ENCODE data around the gene CRAT.
A peak's percentile ranks its signal among the peaks of the same experiment; 100 is the strongest.

The CRAT gene

DNA sequence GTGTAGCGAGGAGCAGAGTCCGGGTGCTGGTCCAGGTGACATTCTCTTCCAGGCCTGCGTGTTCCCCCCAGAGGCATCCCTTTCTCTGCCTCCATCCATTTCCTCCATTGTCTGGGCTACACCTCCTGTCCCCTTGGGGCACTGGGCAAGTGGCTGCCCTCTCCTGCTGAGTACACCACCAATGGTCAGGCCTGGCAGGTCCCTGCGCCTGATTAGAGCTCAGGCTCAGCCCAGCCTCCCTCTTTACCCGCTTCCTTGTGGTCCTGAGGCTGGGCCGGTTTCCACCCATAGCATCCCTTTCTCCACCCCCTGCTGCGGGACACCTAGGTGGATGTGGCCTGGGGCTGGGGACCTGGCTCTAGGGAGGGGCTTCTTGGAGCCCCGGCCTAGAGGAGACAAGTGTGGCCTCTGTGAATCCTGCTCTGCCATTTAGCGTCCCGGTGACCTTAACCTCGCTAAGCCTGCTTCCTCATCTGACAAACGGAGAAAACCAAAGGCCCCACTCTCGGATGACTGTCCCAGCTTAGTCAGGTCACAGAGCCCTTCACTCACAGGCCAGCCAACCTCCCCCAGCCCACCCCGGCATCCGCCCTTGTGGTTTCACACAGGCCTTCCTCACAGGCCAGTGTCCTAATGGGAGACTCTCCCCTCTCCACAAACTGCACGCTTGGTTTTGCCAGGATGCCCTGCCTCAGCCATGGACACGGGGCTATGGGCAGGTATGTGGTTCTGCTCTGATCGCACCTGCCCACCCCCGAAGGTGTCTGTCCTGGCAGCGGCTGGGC is 16.8 kb downstream of the CRAT start:
- in situ Hi-C loops (cut with HindIII; ENCODE audit: low sequenced_read_pairs): no loop called here
- TF ChIP-seq, protein P1, sequence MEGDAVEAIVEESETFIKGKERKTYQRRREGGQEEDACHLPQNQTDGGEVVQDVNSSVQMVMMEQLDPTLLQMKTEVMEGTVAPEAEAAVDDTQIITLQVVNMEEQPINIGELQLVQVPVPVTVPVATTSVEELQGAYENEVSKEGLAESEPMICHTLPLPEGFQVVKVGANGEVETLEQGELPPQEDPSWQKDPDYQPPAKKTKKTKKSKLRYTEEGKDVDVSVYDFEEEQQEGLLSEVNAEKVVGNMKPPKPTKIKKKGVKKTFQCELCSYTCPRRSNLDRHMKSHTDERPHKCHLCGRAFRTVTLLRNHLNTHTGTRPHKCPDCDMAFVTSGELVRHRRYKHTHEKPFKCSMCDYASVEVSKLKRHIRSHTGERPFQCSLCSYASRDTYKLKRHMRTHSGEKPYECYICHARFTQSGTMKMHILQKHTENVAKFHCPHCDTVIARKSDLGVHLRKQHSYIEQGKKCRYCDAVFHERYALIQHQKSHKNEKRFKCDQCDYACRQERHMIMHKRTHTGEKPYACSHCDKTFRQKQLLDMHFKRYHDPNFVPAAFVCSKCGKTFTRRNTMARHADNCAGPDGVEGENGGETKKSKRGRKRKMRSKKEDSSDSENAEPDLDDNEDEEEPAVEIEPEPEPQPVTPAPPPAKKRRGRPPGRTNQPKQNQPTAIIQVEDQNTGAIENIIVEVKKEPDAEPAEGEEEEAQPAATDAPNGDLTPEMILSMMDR (IDR thresholded peaks at IDR 0.05; ENCODE audit: low read depth, low read length): no peak
- no peak overlapping the region for H3K4me3 ChIP-seq (ENCODE audit: low read depth, low read length)
- DNase-seq (ENCODE audit: low read depth, low spot score): no peak

DNA sequence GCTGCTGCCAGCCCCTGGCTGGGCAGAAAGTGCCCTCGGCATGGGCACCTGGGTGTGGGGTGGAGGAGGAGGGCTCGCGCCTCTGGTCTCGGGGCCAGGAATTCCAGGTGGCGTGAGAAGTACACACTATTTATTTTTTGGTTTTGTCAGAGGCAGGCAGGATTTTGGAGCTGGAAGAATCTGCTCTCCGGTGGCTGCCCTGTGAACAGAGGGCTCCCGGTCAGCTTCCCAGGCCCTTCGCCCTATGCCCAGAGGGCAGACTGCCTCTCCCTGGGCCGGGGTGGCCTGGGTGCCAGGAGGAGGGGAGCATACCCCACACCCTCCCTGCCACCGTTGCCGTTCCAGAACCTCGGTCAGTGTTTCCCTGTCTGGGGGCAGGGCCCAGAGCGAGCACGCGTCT is 21.3 kb downstream of the CRAT start:
- H3K4me3 ChIP-seq (ENCODE audit: low read depth, low read length): no peak overlapping the region
- DNase-seq (ENCODE audit: low read depth, low spot score): no peak
- in situ Hi-C loops (cut with HindIII; ENCODE audit: low sequenced_read_pairs): no loop called here
- TF ChIP-seq, protein P1 (IDR thresholded peaks at IDR 0.05; ENCODE audit: low read depth, low read length): no peak

DNA sequence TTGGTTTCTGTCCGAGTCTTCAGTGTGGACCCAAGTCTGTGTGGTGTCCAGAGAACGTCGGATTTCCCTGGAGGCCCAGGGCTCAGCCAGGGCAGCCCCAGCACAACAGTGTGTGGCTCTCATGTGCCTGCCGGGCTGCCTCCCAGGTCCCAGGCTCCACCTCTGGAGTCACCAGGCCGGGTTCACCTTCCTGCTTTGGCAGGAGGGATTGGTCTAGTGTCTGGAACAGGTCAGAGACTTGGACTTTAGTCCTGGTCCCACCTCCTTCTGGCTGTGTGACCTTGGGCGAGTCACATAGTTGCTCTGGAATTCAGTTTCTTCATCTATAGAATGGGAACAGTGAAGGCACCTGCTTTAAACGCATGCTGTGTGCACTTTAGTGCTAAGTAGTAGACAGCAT is 26.5 kb downstream of the CRAT start:
- H3K4me3 ChIP-seq (ENCODE audit: low read depth, low read length): no peak overlapping the region
- in situ Hi-C loops (cut with HindIII; ENCODE audit: low sequenced_read_pairs): no loop called here
- no peak for DNase-seq (ENCODE audit: low read depth, low spot score)
- TF ChIP-seq, protein P1 (IDR thresholded peaks at IDR 0.05; ENCODE audit: low read depth, low read length): no peak

DNA sequence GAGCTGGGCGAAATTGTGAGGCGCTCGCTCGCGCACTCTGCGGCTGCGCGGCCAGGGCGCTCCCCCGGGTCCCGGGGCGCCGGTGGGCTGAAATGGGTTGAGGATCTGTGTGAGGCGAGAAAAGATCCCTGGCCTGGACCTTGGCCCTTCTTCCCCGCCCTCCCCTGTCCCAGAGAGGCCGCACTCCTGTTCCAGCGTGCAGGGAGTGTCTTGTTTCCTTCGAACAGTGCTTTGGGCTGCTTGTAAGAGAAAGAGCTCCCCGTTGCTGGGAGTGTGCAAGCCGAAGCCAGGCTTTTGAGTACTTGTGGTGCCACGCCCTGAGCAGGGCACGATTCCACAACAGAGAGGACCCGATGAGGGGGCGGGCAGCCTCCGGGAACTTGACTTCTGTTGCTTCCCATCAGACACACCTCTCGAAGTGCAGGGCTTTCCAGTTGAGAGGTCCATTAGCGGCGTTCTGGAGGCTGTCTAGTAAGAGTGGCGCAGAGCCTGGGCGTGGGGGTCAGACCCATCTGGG is 29.1 kb downstream of the CRAT start:
- DNase-seq (ENCODE audit: low read depth, low spot score): no peak
- peak overlapping the region; percentile 83 for H3K4me3 ChIP-seq (ENCODE audit: low read depth, low read length)
- in situ Hi-C loops (cut with HindIII; ENCODE audit: low sequenced_read_pairs): no loop called here
- TF ChIP-seq, protein P1 (IDR thresholded peaks at IDR 0.05; ENCODE audit: low read depth, low read length): no peak

DNA sequence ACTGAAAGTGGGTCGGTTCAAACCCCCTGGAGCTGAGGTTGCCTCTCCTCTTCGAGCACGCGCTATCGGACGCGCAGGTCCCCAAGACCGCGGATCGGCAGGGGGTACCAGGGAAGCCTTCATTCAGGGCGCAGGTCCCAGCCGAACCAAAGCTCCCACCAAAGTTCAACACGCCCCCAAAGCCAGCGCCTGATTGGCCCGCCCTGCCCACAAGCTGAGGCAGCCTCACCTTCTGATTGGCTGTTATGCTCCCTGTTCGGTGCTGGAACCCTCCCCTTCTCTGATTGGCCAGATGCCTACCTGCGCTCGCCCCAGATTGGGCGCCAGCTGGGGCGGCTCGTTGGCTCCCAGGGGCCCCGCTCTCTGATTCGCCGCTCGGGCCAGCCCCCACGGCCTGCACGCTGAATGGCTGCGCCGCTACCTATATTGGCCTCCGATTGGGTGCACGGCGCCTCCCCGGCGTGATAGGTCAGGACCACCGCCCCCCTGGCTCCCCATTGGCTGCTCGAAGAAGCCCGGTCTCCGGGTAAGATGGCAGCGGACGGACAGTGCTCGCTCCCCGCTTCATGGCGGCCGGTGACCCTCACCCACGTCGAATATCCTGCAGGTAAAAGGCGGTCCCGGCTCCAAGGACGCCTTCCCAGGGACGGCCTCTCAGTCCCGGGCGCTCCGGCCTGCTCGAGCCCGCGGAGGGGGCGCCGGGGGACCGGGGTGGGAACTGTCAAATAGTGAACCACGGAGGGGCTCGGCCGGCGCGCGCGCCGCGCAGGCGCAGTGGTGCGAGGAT is 29.8 kb downstream of the CRAT start, which contains the start of gene DOLPP1:
Gene DOLPP1, plus strand, starts transcription at position 511 of the 787 bp plus-strand sequence. Its CDS starts 21 bp downstream, at position 532.
- TF ChIP-seq, protein P1 (IDR thresholded peaks at IDR 0.05; ENCODE audit: low read depth, low read length): no peak
- peak within 1 kb of the TSS; percentile 83 for H3K4me3 ChIP-seq (ENCODE audit: low read depth, low read length)
- in situ Hi-C loops (cut with HindIII; ENCODE audit: low sequenced_read_pairs): no loop called here
- DNase-seq (ENCODE audit: low read depth, low spot score): peak; percentile 100

DNA sequence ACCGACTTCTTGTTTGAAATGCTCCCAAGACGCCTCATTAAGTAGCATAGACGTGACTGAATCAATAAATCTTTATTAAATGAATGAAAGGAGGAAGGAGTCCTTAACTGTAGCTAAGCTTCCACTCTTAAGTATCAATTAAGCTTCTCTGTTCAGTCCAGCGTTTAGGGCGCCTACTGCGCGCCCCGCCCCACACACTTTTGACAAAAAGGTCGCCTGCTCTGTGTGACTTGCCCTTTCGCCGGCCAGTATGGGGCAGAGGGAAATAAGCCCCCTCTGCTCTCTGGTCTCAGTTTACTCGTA is 30.3 kb downstream of the CRAT start:
- no peak for DNase-seq (ENCODE audit: low read depth, low spot score)
- in situ Hi-C loops (cut with HindIII; ENCODE audit: low sequenced_read_pairs): no loop called here
- H3K4me3 ChIP-seq (ENCODE audit: low read depth, low read length): peak overlapping the region; percentile 83
- TF ChIP-seq, protein P1 (IDR thresholded peaks at IDR 0.05; ENCODE audit: low read depth, low read length): no peak
